ENCODE measurements around the gene FBXO38.

GRCh38 chr5:148446611-148447010, 62.9 kb downstream of the FBXO38 start:
- TF ChIP-seq CTCF (conservative IDR thresholded peaks at IDR 0.05; ENCODE audit: low read length) (no peak), EZH2phosphoT487 (IDR thresholded peaks at IDR 0.05; ENCODE audit: borderline replicate concordance) (no peak)
